ENCODE data around the gene HOXB2. TPM values are rescaled to one million over a fixed set of nuclear protein-coding genes. Genes with fewer than 3 reads are reported as not detected.

Gene HOXB2
- total RNA-seq, 4 donors from 2014 or later: 36.3 to 86.4 (median 63.4) TPM

GRCh38 chr17:48529683-48530009, 15.3 kb downstream of the HOXB2 start:
- Histone ChIP-seq H3K4me1 (peaks cover 0 to 6% (median 3%) of the 10 kb centered on the region in 4 donors), H3K4me3 (no peak overlapping the region), H3K9me3 (no peaks in the 10 kb centered on the region), H3K36me3 (no peaks in the 10 kb centered on the region), H3K27ac (replicated peaks in 1 of 4) (no peak overlapping the region), H3K27me3 (peaks cover 0 to 12% (median 0%) of the 10 kb centered on the region in 4 donors)
- DNase-seq (ENCODE audit: extremely low spot score): no peak
- TF ChIP-seq POLR2A (IDR thresholded peaks at IDR 0.05; ENCODE audit: low read depth): no peak
- WGBS: 89% methylated on average over 11 of the region's 11 CpGs
- intact Hi-C loops (cut with DNase I): no loop called here

- WGBS: 94% methylated on average over 8 of the region's 11 CpGs
- Histone ChIP-seq H3K36me3 (no peaks in the 10 kb centered on the region), H3K27me3 (peaks cover 0 to 12% (median 0%) of the 10 kb centered on the region in 4 donors), H3K4me3 (no peak overlapping the region), H3K27ac (replicated peaks in 1 of 4) (no peak overlapping the region), H3K4me1 (peaks cover 0 to 6% (median 3%) of the 10 kb centered on the region in 4 donors), H3K9me3 (no peaks in the 10 kb centered on the region)
- intact Hi-C loops (cut with DNase I): no loop called here
- TF ChIP-seq EP300 (IDR thresholded peaks at IDR 0.05) (no peak), POLR2A (IDR thresholded peaks at IDR 0.05; ENCODE audit: low read depth) (no peak), POLR2AphosphoS5 (IDR thresholded peaks at IDR 0.05) (no peak)
- TF ChIP-seq, protein P1, sequence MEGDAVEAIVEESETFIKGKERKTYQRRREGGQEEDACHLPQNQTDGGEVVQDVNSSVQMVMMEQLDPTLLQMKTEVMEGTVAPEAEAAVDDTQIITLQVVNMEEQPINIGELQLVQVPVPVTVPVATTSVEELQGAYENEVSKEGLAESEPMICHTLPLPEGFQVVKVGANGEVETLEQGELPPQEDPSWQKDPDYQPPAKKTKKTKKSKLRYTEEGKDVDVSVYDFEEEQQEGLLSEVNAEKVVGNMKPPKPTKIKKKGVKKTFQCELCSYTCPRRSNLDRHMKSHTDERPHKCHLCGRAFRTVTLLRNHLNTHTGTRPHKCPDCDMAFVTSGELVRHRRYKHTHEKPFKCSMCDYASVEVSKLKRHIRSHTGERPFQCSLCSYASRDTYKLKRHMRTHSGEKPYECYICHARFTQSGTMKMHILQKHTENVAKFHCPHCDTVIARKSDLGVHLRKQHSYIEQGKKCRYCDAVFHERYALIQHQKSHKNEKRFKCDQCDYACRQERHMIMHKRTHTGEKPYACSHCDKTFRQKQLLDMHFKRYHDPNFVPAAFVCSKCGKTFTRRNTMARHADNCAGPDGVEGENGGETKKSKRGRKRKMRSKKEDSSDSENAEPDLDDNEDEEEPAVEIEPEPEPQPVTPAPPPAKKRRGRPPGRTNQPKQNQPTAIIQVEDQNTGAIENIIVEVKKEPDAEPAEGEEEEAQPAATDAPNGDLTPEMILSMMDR (IDR thresholded peaks at IDR 0.05): no peak
- no peak for DNase-seq (ENCODE audit: extremely low spot score)
These were observed 15.8 kb downstream of the HOXB2 start for GRCh38 chr17:48528936-48529682.

DNA sequence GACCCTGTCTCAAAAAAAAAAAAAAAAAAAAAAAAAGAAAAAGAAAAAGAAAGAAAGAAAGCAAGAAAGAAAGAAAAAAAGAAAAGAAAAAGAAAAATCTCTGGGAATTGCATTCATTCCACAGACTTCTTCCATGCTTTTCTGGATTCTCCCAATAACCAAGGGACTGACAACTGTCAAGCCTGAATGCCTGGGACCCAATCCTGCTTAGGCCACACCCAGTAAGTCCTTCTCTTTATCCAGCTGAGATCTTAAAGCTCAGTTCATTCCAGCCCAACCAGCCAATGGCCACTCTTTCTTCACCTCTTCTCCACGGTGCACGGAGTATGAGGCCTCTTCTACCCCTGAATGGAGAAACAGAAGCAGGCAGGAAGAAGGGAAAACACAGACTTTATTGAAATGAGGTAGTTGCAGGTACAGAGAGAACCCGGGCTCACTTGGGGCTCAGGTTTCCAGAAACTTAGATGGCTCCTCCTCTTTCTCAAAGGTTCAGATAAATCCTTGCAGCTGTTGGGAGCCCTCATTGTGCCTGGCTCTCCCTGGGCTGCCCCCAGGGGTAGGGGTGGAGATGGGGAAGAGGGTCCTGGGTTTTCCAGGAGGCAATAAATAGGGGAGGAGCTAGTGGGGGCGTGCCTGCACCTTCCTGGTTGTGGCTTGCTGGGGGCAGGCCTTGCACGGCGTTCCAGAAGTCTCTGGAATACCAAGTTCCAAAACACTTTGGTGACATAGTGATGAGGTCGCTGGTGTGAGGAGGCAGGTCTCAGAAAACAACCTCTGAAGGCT, 16.6 kb downstream of the HOXB2 start:
- Histone ChIP-seq H3K36me3 (no peaks in the 10 kb centered on the region), H3K4me3 (no peak overlapping the region), H3K27ac (replicated peaks in 1 of 4) (no peak overlapping the region), H3K9me3 (no peaks in the 10 kb centered on the region), H3K4me1 (peaks cover 0 to 8% (median 4%) of the 10 kb centered on the region in 4 donors), H3K27me3 (peaks cover 0 to 12% (median 0%) of the 10 kb centered on the region in 4 donors)
- DNase-seq (ENCODE audit: extremely low spot score): no peak
- TF ChIP-seq POLR2A (IDR thresholded peaks at IDR 0.05; ENCODE audit: low read depth) (no peak), POLR2AphosphoS5 (IDR thresholded peaks at IDR 0.05) (no peak), EP300 (IDR thresholded peaks at IDR 0.05) (no peak)
- TF ChIP-seq, protein P1 (IDR thresholded peaks at IDR 0.05): no peak
- intact Hi-C loops (cut with DNase I): no loop called here
- 85% methylated on average over 7 of the region's 7 CpGs for WGBS

- Histone ChIP-seq H3K27me3 (peaks cover 0 to 12% (median 0%) of the 10 kb centered on the region in 4 donors), H3K4me3 (no peak overlapping the region), H3K4me1 (peaks cover 0 to 16% (median 10%) of the 10 kb centered on the region in 4 donors), H3K27ac (replicated peaks in 1 of 4) (no peak overlapping the region), H3K9me3 (no peaks in the 10 kb centered on the region), H3K36me3 (no peaks in the 10 kb centered on the region)
- intact Hi-C loops (cut with DNase I): no loop called here
- no peak for TF ChIP-seq POLR2A (IDR thresholded peaks at IDR 0.05; ENCODE audit: low read depth)
- TF ChIP-seq EP300 (IDR thresholded peaks at IDR 0.05): no peak
- TF ChIP-seq, protein P1 (IDR thresholded peaks at IDR 0.05): no peak
- no peak for TF ChIP-seq POLR2AphosphoS5 (IDR thresholded peaks at IDR 0.05)
- 76% methylated on average over 14 of the region's 14 CpGs for WGBS
- no peak for DNase-seq (ENCODE audit: extremely low spot score)
These were observed 17.4 kb downstream of the HOXB2 start for GRCh38 chr17:48527547-48527932.
